ENCODE results near the gene SAMD8.

The SAMD8 gene

GRCh38 chr10:75111365-75111906, at the start of gene SAMD8:
SAMD8 (plus strand) TSS chr10:75111656; CDS start chr10:75150529, 38,873 bp downstream.
- peak; percentile 77 for DNase-seq

GRCh38 chr10:75061709-75062505, 49.5 kb upstream of the SAMD8 start:
- no peak for DNase-seq

- DNase-seq, result no peak
Measured at GRCh38 chr10:75062506-75063299, 48.8 kb upstream of the SAMD8 start.

GRCh38 chr10:75063461-75064230, 47.8 kb upstream of the SAMD8 start:
- DNase-seq, result no peak

GRCh38 chr10:75065076-75065475, 46.4 kb upstream of the SAMD8 start:
- no peak for DNase-seq

- no peak for DNase-seq
Measured at GRCh38 chr10:75066271-75066670, 45.2 kb upstream of the SAMD8 start.

- DNase-seq, result no peak
Measured at GRCh38 chr10:75067272-75067671, 44.2 kb upstream of the SAMD8 start.

- DNase-seq, result no peak
Measured at GRCh38 chr10:75068523-75068922, 42.9 kb upstream of the SAMD8 start.

GRCh38 chr10:75070476-75070875, 41.0 kb upstream of the SAMD8 start:
- DNase-seq, result no peak

GRCh38 chr10:75070961-75071428, 40.5 kb upstream of the SAMD8 start:
- DNase-seq, result no peak

- DNase-seq, result no peak
Measured at GRCh38 chr10:75071756-75072155, 39.7 kb upstream of the SAMD8 start.

- no peak for DNase-seq
Measured at GRCh38 chr10:75072727-75073126, 38.7 kb upstream of the SAMD8 start.

- DNase-seq, result no peak
Measured at GRCh38 chr10:75073442-75073841, 38.0 kb upstream of the SAMD8 start.

GRCh38 chr10:75074711-75075445, 36.6 kb upstream of the SAMD8 start:
- DNase-seq, result no peak

- no peak for DNase-seq
Measured at GRCh38 chr10:75076348-75076747, 35.1 kb upstream of the SAMD8 start.

GRCh38 chr10:75079436-75080083, 31.9 kb upstream of the SAMD8 start:
- DNase-seq, result peak; percentile 9

GRCh38 chr10:75080554-75080953, 30.9 kb upstream of the SAMD8 start:
- DNase-seq, result no peak

- no peak for DNase-seq
Measured at GRCh38 chr10:75081379-75081778, 30.1 kb upstream of the SAMD8 start.

GRCh38 chr10:75083972-75084833, 27.3 kb upstream of the SAMD8 start:
- no peak for DNase-seq

GRCh38 chr10:75084834-75085384, 26.5 kb upstream of the SAMD8 start:
- DNase-seq, result no peak
